Peyer's patch (tissue), 4 donors: ENCODE data around the gene NMT2.

Experiments
- CTCF ChIP-seq, 6 experiments: fragments of 450-650 bp in 4 of 6; fragments of 200-600 bp in 2 of 6; sonication (generic) in 1 of 6; IDR thresholded peaks; one replicate each; pipeline ENCODE4 v1.5.1; 2017 to 2019; ENCODE audit warnings: antibody characterized with exemption in 6 of 6, mild to moderate bottlenecking in 3 of 6, moderate library complexity in 1 of 6
- POLR2A ChIP-seq, 2 donors: fragments of 450-650 bp; IDR thresholded peaks; one replicate each; pipeline ENCODE4 v1.5.1; 2017; ENCODE audit warnings: antibody characterized with exemption in 2 of 2, mild to moderate bottlenecking in 2 of 2, moderate library complexity in 2 of 2

- TF ChIP-seq POLR2A (IDR thresholded peaks at IDR 0.05) (no peak), CTCF (IDR thresholded peaks at IDR 0.05) (no peak)
These were observed 45.9 kb downstream of the NMT2 start for GRCh38 chr10:15122477-15123030.
